Cerebellar nuclear complex (tissue), 1 donor: ENCODE results near the gene RGS1.

ENCODE experiments used
- DNase-seq, 2 experiments: peaks; one replicate each; lab custom pipeline; 2025; lab: John Stamatoyannopoulos, UW

The RGS1 gene

DNA sequence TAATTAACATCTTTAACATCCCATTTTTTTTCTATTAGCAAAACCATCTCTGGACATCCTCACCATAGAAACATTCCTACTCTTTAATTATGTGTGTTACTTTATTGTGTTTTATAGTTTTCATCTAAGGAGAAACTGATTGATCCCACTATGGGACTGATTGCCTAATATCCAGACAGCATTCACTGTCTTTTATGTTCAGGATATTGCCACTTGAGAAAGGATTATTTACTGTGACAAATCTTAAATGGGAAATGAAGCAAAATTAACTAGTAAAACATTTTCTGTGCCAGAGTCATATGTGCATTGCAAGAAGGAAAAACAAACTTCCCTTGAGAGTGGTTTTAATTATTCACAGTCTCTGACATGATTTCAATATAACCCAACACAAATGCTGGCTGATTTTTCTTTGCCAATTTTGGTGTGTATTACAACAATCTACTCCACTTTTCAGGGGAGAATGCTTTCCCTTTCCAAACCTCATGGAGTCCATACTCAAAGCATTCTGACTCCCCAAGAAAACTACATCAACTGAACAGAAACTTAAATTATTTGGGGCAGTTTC, 44.6 kb downstream of the RGS1 start:
- no peak for DNase-seq

DNA sequence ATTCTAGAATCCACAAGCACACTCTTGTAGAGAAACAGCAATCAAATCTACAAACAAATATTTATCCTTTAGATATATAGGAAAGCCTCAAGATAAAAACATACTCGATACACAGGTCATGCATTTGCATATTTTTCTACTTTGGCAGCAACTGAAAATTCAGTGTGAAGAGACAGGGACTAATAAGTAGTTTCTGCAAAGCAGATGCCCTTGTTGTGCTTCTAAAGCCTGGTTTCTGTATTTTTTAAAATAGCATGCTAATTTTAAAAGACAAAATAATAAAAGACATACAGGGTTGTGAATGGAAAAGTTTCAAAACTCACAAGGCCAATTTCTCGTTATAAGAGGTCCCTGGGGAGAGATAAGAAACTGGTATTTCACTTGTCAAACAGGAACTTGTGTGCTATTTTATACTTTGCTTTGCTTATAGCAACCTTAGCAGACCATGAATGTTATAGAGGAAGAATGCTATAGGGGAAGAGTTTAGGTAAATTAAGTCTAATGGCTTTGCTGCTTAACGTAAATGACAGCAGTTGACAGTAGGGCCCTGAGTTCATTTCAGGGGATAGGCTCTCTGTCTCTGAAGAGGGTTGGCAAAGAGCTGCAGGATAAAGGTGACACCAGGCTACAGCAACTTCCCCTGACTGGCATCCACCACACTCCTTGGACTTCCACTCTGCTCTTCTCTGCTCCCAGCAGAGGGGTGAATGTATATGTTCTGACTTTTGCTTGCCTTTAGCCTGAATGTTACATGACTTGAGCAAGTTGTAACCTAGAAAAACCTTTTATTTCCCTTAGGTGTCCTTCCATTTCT, 51.0 kb downstream of the RGS1 start:
- no peak for DNase-seq

DNA sequence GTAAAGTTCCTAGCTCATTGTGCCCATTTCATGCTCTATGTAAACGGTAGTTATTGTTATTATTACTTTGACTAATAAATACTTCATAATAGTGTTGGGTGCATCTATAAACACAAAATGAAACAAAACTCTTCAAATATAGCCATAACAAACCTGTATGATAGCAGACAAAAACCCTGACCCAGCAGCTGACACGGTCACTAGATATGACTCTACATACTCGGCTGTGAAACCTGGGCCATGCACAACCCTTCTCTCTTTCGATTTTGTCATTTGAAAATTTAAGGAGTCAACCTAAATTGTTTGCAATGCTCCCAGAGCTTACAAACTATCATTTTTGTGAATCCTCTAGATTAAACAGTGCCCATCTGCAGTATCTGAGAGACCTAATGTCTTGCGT, 52.3 kb downstream of the RGS1 start:
- DNase-seq = no peak

GRCh38 chr1:192628396-192629057, 53.0 kb downstream of the RGS1 start:
- DNase-seq = no peak

- no peak for DNase-seq
Measured at GRCh38 chr1:192629612-192630011, 54.0 kb downstream of the RGS1 start.
